ENCODE measurements around the gene LARGE2. TPM values are rescaled to one million over a fixed set of nuclear protein-coding genes. Genes with fewer than 3 reads are reported as not detected.
A peak's percentile ranks its signal among the peaks of the same experiment; 100 is the strongest.
"Not testable (repeated sequence)": the region's sequence is repeated elsewhere in the genome, so short reads cannot be mapped to it uniquely, and the experiment has no call there.

Gene LARGE2
- total RNA-seq, 1 experiment from 2014 or later: not detected

DNA sequence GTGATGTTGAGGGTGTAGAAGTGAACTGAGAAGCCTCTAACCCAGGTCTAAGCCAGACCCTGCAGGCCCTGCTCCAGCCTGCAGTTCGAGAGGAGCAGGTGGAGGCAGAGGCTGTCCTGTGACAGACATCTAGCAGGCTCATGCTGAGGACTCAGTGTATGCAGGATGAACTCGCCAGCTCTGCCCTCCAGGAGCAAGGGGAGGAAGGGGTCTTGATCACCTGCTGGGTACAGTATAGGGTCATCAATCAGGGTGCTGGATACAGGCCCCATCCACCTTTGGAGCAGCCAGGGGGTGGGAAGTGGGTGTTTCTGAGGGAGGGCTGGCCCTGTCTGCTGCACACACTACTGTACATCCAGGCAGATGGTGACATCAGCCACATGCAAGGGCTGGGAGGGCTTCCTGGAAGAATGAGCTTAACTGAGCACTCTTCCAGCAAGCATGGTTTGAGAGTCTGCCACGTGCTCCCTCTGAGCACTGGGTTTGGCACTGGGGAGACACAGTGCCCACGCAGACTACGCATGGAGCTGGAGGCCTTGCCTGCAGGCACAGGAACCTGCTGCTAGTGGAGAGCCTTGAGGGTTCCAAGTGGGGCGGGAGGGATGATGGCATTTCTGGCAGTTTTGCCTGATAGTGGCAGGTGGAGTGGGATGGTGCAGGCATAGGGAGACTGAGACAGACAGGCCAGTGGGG lies 27.8 kb upstream of the LARGE2 start:
- in situ Hi-C loops (cut with HindIII; ENCODE audit: low sequenced_read_pairs): no loop called here
- DNase-seq (ENCODE audit: low spot score): peak; percentile 58

DNA sequence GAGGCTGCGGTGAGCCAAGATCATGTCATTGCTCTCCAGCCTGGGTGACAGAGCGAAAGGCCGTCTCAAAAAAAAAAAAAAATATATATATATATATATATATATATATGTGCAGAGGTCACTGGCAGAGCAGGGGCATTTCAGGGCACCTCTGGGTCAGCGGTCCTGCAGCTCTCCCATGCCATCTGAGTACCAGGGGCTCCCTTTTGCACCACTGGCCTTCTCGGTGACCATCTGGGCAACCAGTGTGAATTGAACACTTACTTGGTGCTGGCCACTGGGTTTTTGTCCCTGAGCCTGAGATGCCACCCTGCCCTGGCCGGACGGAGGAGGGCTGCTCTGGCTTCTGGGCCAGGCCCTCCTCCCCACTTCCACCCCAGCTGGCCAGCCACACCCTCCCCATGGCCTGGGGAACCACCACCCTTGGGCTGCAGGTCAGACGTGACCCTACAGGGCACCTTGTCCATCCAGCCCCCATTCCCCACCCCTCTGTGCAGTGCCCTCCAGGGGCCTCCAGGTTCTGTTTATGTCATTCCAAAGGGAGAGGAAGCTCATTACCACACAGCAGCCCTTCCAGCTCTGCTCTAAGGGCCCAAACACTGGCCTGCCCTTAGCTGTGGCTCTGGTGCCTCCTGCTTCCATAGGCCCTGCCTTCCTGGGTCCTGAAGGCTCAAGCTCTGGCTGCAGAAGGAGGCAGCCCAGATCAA lies 26.8 kb upstream of the LARGE2 start:
- in situ Hi-C loops (cut with HindIII; ENCODE audit: low sequenced_read_pairs): no loop called here
- no peak for DNase-seq (ENCODE audit: low spot score)

DNA sequence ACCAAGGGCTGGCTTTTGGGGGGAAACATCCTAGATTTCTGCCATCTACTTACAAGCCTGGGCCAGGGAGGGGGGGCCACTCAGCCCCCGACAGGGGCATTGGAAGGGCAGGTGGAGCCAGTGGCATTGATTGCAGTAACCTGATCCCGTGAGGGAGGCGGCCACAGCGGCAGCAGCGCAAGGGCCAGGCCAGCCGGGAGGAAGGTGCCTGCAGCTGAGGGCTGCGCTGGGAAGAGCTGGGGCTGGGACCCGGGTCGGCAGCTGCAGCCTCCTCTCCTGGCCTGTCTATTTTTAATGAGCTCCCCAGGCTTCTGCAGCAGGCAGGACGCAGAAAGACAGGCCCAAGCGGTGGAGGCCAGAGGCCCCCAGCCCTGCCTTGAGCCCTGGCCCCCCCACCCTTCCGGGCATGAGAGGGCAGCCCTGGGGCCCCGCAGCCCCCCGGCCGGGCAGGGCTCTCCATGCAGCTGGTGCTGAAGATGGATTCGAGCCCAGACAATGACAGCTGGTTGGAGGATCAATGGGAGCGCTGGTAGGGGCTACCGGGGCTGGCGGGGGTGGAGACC lies 26.0 kb upstream of the LARGE2 start:
- in situ Hi-C loops (cut with HindIII; ENCODE audit: low sequenced_read_pairs): no loop called here
- DNase-seq (ENCODE audit: low spot score): peak; percentile 39

DNA sequence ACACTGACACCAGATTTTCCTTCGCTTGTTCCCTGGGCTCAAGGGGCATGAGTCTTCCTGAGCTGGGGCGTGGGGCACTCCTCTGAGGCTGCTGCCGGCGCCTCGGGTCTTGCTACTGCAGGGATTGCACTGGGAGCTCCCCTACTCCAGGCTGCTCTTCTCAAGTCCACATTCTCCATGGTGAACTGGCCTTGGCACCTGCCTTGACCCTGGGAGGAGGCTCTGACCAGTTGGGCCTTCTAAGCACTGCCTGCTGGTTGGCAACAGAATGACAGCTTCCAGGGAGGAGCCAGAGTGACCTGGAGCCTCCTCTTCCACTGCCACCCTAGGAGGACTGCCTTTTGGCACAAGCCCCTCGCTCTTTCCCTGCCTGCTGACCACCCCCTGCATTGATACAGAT lies 24.9 kb upstream of the LARGE2 start:
- DNase-seq (ENCODE audit: low spot score): peak; percentile 55
- in situ Hi-C loops (cut with HindIII; ENCODE audit: low sequenced_read_pairs): no loop called here

DNA sequence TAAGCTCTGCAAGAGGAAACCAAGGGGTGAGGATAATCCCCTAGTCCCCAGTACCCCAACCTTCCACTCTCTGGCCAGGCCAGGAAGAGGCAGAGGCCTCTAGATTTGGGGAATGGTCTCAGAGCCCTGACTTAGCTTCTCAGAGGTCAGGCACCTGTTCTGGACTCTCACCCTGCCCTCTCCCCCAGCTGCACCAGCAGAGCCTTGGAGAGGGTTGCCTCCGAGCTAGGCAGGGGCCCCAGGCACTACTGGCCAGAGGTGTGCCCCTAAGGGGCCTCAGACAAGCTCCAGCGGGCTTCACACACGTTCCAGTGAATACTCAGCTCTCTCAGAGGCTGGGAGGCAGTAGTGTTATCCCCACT lies 23.4 kb upstream of the LARGE2 start:
- DNase-seq (ENCODE audit: low spot score): no peak
- in situ Hi-C loops (cut with HindIII; ENCODE audit: low sequenced_read_pairs): no loop called here

DNA sequence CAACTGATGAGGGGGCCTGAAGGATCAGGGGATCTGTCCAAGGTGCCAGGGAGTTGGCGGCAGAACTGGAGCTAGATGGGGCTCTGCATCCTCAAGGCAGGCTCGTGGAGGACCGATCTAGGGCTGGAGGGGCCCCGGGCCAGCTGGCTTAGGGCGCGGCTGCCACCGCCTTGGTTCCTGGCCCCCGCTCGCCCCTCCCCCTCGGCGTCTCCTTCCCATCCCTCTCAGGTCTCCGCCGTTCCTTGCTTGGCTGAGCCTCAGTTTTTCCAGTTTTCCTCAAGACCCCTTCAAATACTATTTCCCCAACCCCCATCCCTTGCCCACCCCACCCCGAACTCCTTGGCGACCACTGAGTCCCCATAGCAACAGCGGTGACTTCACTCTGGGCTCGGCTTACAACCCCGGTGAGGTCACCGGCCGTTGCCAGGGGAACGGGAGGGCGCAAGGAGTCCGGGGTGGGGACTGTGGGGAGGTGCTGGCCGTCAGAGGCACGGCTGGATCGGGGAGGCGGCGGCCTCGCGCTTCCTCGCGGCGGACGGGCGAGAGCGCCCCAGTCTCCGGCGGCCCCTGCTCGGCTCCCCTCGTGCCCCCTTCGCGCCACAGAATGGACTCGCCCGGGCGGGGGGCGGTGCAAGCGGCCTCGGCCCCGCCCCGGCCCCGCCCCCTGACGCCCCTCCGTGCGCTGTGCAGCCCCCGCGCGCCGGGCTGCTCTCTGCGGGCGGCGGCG lies 22.8 kb upstream of the LARGE2 start:
- peak; percentile 87 for DNase-seq (ENCODE audit: low spot score)
- in situ Hi-C loops (cut with HindIII; ENCODE audit: low sequenced_read_pairs): no loop called here

DNA sequence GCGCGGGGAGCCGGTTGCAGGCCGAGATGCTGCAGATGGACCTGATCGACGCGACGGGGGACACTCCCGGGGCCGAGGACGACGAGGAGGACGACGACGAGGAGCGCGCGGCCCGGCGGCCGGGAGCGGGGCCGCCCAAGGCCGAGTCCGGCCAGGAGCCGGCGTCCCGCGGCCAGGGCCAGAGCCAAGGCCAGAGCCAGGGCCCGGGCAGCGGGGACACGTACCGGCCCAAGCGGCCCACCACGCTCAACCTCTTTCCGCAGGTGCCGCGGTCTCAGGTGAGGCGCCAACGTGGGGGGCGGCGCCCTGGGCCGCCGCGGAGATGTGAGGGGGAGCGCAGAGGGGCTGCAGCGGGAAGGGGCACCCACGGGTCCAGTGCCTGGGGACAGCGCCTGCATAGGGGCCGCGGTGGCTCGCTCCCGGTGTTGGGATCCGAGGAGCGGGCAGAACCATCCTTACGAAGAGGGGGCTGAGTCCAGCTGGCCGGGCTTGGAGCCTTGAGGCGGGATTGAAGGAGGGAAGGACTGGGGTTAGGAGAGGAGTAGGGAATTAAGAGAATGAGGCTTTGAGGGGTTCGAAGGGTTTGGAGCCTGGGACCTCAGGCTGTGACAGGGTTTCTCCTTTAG lies 22.2 kb upstream of the LARGE2 start:
- peak; percentile 34 for DNase-seq (ENCODE audit: low spot score)
- in situ Hi-C loops (cut with HindIII; ENCODE audit: low sequenced_read_pairs): not testable (repeated sequence)

DNA sequence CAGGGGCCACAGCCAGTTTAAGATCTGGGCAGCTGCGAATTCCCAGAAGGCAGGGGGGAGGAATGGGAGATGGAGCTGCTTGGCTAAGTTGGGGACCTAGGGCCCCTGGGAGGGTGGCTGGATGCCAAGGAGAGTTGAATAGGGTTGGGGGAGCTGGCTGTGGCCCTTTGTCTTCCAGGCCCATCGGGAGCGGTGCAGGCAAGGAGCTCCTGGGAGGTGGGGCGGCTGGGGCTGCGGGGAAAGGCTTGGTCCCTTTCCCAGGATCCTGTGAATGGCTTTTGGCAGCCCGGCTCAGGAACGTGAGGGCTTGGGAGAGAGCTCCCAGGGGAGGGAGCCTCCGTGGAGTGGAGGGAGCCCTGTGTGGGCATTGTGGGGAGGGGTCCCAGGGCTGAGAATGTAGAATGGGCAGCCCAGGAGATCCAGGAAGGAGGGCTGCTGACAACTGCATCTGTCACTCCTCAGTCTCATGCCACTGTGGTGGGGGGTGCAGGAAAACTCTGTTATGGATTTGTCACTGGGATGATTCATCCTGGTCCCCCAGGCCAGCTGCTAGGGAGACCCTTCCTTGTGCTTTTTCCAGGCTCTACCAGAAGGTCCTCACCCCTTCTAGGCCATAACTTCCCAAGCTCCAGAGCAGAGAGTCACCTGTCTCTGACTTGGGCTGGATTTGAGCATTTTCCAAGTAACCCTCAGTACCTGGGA lies 21.4 kb upstream of the LARGE2 start:
- peak; percentile 57 for DNase-seq (ENCODE audit: low spot score)
- in situ Hi-C loops (cut with HindIII; ENCODE audit: low sequenced_read_pairs): no loop called here

DNA sequence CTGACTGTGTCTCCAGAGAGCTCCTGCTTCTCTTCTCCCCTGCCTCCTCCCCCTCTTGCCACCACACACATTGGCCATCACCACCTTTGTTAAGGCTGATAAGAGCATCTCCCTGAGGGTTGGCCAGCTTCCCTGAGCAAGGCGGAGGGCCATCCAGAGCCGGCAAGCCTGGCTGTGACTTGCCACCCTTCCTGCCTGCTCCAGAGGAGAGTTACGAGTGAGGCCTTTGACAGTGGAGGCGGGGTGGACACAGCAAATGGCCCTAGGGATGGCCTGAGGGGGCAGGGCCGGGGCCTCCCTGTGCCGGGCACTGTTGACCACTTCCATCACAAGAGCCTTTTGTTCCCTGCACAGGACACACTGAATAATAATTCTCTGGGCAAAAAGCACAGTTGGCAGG lies 20.8 kb upstream of the LARGE2 start:
- in situ Hi-C loops (cut with HindIII; ENCODE audit: low sequenced_read_pairs): no loop called here
- peak; percentile 63 for DNase-seq (ENCODE audit: low spot score)

DNA sequence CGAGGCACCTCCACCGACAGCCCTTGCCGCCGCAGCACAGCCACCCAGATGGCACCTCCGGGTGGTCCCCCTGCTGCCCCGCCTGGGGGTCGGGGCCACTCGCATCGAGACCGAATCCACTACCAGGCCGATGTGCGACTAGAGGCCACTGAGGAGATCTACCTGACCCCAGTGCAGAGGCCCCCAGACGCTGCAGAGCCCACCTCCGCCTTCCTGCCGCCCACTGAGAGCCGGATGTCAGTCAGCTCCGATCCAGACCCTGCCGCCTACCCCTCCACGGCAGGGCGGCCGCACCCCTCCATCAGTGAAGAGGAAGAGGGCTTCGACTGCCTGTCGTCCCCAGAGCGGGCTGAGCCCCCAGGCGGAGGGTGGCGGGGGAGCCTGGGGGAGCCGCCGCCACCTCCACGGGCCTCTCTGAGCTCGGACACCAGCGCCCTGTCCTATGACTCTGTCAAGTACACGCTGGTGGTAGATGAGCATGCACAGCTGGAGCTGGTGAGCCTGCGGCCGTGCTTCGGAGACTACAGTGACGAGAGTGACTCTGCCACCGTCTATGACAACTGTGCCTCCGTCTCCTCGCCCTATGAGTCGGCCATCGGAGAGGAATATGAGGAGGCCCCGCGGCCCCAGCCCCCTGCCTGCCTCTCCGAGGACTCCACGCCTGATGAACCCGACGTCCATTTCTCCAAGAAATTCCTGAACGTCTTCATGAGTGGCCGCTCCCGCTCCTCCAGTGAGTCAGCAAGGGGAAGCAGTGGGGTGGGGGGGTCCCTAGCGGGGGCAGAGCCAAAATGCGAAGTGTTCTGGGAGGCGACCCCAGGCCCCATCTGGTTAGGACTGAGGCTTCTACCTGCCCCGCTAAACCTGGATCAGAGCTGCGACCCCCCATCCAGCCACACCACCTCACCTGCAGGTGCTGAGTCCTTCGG lies 19.7 kb upstream of the LARGE2 start:
- DNase-seq (ENCODE audit: low spot score): no peak
- in situ Hi-C loops (cut with HindIII; ENCODE audit: low sequenced_read_pairs): no loop called here

DNA sequence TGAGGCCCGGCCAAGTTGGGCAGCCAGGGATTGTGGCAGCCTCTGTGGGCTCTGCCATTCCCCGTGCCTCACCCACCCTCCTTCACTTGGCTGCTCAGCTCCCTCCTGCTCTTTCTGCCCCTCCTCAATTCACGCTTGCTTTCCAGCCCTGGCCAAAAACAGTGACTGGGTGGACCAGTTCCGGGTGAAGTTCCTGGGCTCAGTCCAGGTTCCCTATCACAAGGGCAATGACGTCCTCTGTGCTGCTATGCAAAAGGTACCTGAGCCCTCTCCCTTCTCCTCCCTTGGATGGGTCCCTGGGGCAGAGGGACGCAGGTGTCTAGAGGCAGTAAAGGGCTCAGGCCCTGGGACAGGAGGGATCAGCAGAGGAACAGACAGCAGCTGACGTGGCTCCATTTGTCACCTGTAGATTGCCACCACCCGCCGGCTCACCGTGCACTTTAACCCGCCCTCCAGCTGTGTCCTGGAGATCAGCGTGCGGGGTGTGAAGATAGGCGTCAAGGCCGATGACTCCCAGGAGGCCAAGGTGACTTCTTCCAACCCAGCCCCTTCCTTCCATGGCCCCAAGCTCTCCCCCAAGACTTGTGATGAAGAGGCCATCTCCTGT lies 18.0 kb upstream of the LARGE2 start:
- no peak for DNase-seq (ENCODE audit: low spot score)
- in situ Hi-C loops (cut with HindIII; ENCODE audit: low sequenced_read_pairs): no loop called here

DNA sequence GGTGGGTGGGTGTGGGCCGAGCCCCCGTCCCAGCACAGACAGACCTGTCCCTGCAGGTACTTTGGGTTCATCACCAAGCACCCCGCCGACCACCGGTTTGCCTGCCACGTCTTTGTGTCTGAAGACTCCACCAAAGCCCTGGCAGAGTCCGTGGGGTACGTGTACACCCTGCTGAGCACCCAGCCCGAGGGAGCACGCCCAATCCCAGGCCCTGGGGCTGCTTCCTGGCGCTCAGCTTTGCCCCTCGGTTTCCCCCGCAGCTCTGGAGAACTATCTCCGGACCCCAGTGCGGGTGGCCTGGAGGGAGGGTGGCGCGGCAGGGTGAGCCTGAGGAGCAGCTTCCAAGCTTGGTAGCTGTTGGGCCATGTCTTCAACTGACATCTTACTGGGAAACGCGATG lies 17.4 kb upstream of the LARGE2 start:
- in situ Hi-C loops (cut with HindIII; ENCODE audit: low sequenced_read_pairs): no loop called here
- no peak for DNase-seq (ENCODE audit: low spot score)

DNA sequence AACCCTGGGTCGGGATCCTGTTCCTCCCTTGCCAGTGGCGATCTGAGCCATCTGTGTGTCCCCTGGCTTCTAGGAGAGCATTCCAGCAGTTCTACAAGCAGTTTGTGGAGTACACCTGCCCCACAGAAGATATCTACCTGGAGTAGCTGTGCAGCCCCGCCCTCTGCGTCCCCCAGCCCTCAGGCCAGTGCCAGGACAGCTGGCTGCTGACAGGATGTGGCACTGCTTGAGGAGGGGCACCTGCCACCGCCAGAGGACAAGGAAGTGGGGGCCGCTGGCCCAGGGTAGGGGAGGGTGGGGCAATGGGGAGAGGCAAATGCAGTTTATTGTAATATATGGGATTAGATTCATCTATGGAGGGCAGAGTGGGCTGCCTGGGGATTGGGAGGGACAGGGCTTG lies 16.9 kb upstream of the LARGE2 start:
- DNase-seq (ENCODE audit: low spot score); in situ Hi-C loops (cut with HindIII; ENCODE audit: low sequenced_read_pairs): not testable (repeated sequence)

DNA sequence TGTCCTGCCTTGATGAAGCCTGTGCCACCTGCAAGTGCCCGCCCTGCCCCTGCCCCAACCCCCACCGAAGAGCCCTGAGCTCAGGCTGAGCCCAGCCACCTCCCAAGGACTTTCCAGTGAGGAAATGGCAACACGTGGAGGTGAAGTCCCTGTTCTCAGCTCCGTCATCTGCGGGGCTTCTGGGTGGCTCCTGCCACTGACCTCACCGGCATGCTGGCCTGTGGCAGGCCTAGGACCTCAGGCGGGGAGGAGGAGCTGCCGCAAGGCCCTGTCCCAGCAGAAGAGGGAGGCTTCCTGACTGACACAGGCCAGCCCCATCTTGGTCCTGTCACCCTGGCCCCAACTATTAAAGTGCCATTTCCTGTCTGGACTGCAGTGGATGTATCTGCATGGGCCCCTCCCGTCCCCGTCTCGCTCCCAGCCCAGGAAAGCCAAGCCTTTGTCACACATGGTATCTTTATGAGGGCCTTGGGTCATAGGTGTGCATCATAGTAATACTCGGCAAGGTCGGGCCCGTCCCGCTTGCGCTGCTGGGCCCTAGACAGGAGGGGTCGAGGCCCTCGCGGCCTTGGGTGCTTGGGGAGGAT lies 16.3 kb upstream of the LARGE2 start:
- in situ Hi-C loops (cut with HindIII; ENCODE audit: low sequenced_read_pairs): no loop called here
- no peak for DNase-seq (ENCODE audit: low spot score)

DNA sequence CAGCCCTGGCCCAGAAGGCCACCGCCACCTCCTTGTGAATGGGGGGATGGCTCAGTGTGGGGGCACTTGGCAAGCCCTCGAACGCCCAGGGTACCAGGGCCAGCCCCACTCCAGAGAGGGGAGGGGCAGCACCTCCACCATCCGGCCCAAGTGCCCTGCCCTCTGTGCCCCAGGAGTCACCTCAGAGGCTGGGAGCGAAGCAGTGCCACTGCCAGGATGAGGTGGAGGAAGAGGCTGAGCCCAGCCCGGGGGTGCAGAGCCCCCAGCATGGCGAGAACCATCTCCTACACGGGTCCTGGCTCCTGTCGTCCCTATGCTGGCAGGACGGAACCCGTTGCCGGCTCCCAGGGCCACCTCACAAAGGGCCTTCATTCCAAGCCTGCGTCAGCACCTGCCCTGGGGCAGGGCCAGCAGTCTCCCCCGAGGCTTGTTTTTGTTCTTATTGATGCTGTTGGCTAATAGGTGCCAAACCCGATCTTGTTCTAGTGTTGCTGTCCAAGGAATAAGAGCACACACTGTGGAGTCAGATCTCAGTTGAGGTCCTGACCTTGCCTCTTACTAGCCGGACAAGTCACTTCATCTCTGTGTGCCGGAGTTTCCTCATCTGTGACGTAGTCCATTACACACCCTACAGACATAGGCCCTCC lies 15.4 kb upstream of the LARGE2 start, which contains the start of gene FREY1:
TSS of gene FREY1 (minus strand) at position 307 of the 647 bp plus-strand sequence. CDS start at position 281, 26 bp downstream.
- no peak for DNase-seq (ENCODE audit: low spot score)
- in situ Hi-C loops (cut with HindIII; ENCODE audit: low sequenced_read_pairs): no loop called here

DNA sequence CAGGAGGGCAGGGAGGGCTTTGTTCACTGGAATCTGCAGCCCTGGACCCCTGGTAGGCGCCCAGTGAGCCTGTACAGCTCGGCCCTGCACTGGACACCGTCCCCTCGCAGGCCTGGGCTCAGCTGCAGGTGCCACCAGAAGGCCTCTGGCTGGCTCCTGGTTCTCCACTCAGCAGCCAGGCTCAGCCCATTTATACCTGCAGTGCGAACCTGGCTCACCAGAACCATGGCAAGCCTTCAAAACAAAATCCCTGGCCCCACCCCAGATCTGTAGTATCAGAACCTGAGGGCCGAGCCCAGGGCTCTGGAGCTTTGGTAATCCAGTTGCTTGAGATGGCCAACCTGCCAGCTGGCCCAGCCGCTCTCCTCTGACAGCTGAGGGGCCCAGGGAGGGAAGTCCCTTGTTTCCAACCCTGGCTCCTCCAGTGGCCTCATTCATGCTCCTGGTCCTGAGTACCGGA lies 14.5 kb upstream of the LARGE2 start:
- peak; percentile 87 for DNase-seq (ENCODE audit: low spot score)
- in situ Hi-C loops (cut with HindIII; ENCODE audit: low sequenced_read_pairs): no loop called here

Measured in G401 (cell line).